Epithelial cell of esophagus (primary cell): Measurements from ENCODE around the gene ESPN.
A peak's percentile ranks its signal among the peaks of the same experiment; 100 is the strongest.

Experiments
- DNase-seq: peaks from one replicate; pipeline ENCODE4 v3.0.0; 2010; ENCODE audit warnings: low read depth
- H3K4me3 ChIP-seq: 2 replicates; pipeline ENCODE4 v1.5.1; 2011; ENCODE audit warnings: mild to moderate bottlenecking, low read length, control low read depth
- TF ChIP-seq, protein P1 (sequence below): IDR thresholded peaks from 2 replicates; pipeline ENCODE4 v1.5.1; 2011; ENCODE audit warnings: low read depth, mild to moderate bottlenecking, low read length, control low read depth, inconsistent platforms; ENCODE audit not compliant: insufficient read depth; ENCODE audit errors: missing control alignments

The ESPN gene

GRCh38 chr1:6418668-6419396 lies 5.7 kb upstream of the ESPN start:
- H3K4me3 ChIP-seq: peak overlapping the region; percentile 66
- DNase-seq: peak; percentile 35

GRCh38 chr1:6419397-6419803 lies 5.2 kb upstream of the ESPN start:
- H3K4me3 ChIP-seq: peak overlapping the region; percentile 66
- DNase-seq: no peak
- TF ChIP-seq, protein P1, sequence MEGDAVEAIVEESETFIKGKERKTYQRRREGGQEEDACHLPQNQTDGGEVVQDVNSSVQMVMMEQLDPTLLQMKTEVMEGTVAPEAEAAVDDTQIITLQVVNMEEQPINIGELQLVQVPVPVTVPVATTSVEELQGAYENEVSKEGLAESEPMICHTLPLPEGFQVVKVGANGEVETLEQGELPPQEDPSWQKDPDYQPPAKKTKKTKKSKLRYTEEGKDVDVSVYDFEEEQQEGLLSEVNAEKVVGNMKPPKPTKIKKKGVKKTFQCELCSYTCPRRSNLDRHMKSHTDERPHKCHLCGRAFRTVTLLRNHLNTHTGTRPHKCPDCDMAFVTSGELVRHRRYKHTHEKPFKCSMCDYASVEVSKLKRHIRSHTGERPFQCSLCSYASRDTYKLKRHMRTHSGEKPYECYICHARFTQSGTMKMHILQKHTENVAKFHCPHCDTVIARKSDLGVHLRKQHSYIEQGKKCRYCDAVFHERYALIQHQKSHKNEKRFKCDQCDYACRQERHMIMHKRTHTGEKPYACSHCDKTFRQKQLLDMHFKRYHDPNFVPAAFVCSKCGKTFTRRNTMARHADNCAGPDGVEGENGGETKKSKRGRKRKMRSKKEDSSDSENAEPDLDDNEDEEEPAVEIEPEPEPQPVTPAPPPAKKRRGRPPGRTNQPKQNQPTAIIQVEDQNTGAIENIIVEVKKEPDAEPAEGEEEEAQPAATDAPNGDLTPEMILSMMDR: no peak

More at GRCh38 chr1:6418668-6419396, 5.7 kb upstream of the ESPN start:
- TF ChIP-seq, protein P1: no peak

DNA sequence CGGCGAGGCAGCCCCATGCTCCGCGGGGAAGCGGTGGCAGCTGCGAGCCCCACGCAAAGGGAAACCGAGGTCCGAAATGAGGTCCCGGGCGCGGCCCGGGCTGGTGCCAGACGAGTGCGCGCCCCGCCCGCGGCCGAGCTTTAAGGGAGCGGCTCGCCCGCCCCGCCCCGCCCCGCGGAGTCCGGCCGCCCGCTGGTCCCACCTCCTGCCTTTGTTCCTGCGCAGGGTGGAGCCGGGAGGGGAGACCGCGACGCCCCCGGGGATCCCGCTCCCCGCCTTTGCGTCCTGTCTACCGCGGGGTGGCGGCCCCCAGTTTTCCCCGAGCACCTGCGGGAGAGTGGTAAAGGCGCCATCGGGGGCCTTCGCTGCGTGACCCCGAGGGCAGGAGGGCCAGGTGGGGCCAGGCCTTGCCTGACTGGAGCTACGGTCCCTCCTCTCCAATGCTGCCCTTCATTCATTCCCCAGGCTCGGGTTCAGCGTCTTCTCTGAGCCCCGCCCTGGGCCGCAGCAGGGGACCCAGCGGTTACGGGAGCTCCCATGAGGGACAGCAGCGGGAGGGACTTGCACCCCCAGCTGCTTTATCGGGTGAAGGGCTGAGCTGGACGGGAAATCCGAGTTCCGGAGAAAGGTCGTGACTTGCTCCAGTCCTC lies 4.6 kb upstream of the ESPN start, which contains the start of gene HES2:
TSS of gene HES2 (minus strand) at position 116 of the 650 bp plus-strand sequence. CDS start at position 17, 99 bp downstream.
- TF ChIP-seq, protein P1: no peak
- H3K4me3 ChIP-seq: peak within 1 kb of the TSS; percentile 66
- peak; percentile 75 for DNase-seq

DNA sequence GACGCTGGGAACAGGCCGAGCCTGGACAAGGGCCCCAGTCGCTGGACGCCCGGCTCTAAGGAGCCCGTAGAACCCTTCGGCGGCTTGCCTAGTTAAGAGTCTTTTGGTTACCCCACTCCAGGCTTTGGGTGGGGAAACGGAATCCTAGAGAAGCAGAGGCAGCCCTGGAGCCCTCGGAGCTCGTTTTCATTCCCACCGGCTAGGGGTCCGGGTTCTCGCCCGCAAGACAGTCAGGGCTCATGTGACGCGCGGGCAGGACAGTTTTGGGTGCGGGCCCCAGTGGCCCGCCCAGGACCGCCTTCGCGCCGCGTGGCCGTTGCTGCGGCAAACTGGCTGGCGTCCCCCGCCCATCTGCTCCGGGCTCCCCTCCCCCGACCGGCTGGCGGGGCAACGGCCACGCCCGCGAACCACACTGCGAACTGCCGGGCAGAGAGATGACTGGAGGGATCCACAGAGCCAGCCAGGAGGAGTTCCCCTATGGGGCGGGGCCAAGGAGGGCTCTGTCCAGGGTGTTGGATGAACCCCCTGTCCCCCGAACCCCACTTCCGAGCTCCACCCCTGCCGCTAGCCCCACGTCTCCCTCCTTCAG lies 4.0 kb upstream of the ESPN start:
- H3K4me3 ChIP-seq: peak overlapping the region; percentile 66
- TF ChIP-seq, protein P1: no peak
- DNase-seq: no peak

DNA sequence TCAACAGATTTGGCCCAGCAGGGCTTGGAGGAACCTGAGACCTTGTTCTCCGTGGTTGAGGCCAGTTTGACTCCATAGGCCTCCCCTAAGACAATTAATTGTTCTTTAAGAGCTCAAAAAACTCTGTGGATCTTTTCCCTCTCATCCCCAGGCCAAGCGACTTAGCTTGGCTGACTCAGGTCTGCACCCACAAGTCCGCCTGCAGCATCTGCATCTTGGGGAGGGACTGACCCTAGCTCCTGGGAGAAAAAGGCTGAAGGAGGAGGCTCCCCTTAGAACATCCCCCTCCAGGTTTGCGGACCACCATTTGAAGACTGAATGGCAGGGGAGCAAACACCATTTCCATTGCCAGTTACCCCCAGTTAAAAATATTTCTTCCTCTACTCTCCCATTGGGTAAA lies 3.3 kb upstream of the ESPN start:
- no peak for DNase-seq
- TF ChIP-seq, protein P1: no peak

GRCh38 chr1:6423321-6423999 lies 1.1 kb upstream of the ESPN start:
- no peak overlapping the region for H3K4me3 ChIP-seq
- TF ChIP-seq, protein P1: peak; percentile 86
- DNase-seq: peak; percentile 83

More for the DNA sequence above, 3.3 kb upstream of the ESPN start:
- H3K4me3 ChIP-seq: no peak overlapping the region
